Fibroblast of mammary gland (primary cell): Measurements from ENCODE around the gene PGLYRP3.

Source experiments
- DNase-seq: peaks from one replicate; pipeline ENCODE4 v3.0.0-alpha.2; 2010; ENCODE audit warnings: low read depth
- H3K4me3 ChIP-seq: 2 replicates; pipeline ENCODE4 v1.5.1; 2011; ENCODE audit warnings: low read depth, mild to moderate bottlenecking, low read length, moderate library complexity; ENCODE audit not compliant: control insufficient read depth
- TF ChIP-seq, protein P1 (sequence below): conservative IDR thresholded peaks from 2 replicates; pipeline ENCODE4 v1.5.1; 2011; ENCODE audit warnings: low read depth, low read length, inconsistent platforms; ENCODE audit not compliant: control insufficient read depth, insufficient read depth

PGLYRP3 gene

DNA sequence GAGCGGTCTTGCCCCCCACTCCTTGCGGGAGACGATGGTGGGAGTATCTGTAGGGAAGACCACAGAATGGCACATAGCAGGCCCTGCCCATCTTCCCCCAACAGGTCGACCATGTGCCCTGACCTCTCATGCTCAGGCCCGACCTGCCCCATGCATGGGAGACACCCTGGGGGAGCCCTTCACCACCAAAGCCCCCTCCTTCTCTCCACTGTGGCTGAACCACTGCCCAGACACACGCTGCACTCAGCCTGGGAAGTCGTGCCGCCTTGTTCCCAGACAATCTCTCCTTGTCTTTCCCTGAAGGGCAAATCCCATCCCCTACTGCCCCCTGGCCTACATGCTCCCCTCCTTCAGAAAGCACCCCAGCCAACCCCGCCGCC is 5.5 kb downstream of the PGLYRP3 start:
- no peak for DNase-seq
- no peak overlapping the region for H3K4me3 ChIP-seq
- TF ChIP-seq, protein P1, sequence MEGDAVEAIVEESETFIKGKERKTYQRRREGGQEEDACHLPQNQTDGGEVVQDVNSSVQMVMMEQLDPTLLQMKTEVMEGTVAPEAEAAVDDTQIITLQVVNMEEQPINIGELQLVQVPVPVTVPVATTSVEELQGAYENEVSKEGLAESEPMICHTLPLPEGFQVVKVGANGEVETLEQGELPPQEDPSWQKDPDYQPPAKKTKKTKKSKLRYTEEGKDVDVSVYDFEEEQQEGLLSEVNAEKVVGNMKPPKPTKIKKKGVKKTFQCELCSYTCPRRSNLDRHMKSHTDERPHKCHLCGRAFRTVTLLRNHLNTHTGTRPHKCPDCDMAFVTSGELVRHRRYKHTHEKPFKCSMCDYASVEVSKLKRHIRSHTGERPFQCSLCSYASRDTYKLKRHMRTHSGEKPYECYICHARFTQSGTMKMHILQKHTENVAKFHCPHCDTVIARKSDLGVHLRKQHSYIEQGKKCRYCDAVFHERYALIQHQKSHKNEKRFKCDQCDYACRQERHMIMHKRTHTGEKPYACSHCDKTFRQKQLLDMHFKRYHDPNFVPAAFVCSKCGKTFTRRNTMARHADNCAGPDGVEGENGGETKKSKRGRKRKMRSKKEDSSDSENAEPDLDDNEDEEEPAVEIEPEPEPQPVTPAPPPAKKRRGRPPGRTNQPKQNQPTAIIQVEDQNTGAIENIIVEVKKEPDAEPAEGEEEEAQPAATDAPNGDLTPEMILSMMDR, result no peak

DNA sequence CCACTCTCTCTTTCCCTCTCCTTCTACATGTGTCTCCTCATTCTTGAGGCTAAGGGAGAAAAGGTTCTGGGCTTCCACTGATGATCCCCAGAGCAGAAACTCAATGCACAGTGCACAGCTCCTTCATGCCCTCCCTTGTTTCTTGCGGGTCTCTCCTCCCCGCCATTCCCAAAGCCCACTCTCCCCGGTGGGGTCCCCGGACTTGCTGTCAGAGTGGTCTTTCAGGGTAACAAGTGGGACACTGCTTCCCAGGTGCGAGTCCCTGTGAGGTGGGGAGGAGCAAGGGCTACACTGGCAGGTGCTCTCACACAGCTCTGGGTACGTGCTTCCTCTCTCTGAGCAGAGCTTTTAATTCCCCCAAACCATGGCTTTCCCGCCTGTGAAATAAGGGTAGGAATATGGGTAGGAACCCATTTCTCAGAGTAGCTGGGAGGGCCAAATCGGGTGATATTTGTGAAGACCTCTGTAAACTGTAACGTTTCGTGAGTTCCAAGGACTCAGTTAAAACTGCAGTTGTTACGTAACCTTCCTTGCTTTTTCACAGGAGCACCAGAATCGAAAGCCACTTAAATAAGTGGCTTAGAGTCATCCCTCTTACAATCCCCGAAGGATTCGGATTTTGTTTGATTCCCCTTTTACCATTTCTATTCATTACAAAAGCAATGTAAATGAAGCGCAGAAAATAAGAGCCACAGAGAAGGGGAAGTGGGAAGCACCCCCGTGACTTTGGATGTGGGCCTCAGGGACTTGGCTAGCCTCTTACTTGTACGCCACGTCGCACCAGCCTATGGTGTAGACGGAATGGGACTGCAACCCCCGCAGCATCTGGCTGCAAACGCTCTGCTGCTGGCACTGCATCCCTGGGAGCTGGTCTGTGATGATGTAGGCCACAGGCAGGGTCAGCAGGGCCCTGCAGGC is 6.2 kb downstream of the PGLYRP3 start:
- TF ChIP-seq, protein P1, result no peak
- no peak for DNase-seq

DNA sequence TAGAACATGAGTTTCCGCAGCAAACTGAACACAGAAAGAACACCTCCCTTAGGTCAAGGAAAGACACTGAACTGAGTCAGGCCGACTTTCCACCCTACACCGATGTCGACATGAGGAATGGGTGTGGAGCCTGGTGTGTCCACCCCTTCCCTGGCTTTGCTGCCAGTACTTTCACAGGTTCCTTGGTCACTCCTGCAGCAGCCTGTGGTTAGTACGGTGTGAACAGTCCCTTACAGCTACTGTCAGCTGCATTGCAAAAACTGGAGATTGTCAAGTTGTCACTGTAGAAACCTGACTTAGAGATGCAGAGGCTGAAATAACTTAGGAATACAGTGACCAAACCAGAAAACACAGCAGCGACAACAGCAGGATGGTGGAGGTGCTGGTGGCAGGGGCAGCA is 7.1 kb downstream of the PGLYRP3 start:
- TF ChIP-seq, protein P1, result no peak
- DNase-seq, result no peak
- H3K4me3 ChIP-seq, result no peak overlapping the region

More for the DNA sequence above, 6.2 kb downstream of the PGLYRP3 start:
- H3K4me3 ChIP-seq, result no peak overlapping the region

DNA sequence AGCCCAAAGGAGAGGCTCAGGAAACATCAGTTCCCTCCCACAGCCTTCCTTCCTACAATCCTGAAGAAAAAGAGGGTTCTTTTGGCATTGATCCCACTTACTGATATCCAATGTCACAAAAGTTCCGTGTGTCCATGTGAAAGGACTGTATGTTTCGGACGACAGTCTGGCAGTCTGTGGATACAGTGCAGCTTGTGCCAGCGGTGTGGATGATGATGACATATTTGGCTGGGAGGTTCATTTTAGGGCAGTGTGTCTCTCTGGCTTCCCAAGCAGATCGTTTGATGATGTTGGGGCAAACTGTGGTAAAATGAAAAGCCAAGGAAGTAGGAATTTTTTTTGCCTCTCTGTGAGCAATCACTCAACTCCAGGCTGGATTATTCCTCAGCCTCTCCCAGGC is 10.4 kb downstream of the PGLYRP3 start:
- DNase-seq, result no peak
- TF ChIP-seq, protein P1, result no peak
- H3K4me3 ChIP-seq, result no peak overlapping the region

DNA sequence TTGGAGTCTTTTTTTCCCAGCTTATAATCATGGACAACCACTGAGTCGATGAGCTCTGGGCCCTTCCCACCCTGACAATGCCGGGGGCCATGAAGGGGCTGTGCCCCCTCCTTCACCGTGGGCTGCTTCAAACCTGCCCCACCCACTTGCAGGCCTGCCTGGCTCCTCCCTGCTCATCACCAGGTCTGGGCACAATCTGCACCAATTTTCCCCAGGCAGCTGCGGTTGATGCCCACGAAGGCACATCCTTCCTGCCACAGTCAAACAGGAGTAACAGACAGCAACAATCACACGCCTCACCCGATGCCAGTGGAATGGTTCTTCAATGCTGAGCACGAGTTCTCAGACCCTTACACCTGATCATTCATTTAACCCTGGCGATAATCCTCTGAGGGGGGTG is 18.9 kb downstream of the PGLYRP3 start:
- TF ChIP-seq, protein P1, result no peak
- no peak overlapping the region for H3K4me3 ChIP-seq
- no peak for DNase-seq

DNA sequence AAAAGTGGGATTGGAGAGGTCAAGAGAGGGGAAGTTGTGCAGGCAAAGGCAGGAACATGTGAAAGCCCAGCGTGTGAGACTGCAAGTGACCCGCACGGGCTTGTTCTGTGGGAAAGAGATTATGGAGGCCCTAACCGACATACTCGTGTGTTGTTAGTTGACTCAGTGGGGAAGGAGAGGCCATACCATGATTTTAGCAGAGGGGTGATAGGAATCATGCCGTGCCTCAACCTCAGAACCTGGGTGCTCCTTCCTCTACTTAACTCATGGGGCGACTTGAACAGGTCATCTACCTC is 19.3 kb downstream of the PGLYRP3 start:
- H3K4me3 ChIP-seq, result no peak overlapping the region
- no peak for DNase-seq
- TF ChIP-seq, protein P1, result no peak

DNA sequence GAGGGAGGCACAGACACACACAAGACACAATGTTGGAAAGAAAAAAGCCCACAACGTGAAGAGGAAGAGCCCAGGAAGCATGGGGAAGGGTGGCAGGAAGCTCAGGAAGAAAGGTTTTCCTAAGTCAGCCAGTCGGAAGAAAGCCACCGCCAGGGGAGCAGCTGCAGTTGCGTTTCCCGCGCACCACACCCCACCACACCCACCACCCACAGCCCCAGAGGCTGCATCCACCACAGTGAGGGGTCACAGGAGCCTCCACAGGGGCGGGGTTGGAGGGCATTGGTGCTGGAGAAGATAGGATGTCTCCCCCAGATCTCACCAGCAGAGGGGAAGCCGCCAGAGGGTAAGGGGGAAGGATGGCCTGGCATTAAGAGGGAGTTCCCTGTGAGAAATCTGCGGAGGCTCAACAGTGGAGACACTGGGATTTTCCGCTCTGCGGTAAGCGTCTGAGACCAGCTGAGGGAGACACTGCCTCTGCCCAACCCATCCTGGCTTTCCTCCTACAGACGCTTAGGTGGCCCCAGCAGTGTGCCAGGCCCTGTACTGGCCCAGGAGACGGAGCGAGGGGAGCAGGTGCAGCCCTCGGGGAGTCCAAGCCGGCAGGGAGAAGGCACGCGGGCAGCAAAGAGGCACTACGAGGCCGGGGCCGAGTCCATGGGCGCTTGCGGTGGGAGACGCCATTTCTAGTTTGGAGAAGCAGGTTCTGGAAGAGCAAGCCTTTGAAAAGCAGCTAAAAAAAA is 19.8 kb downstream of the PGLYRP3 start:
- no peak overlapping the region for H3K4me3 ChIP-seq
- DNase-seq, result no peak
- TF ChIP-seq, protein P1, result no peak
